ENCODE data around the gene SLC2A9.
A peak's percentile ranks its signal among the peaks of the same experiment; 100 is the strongest.

SLC2A9 gene

DNA sequence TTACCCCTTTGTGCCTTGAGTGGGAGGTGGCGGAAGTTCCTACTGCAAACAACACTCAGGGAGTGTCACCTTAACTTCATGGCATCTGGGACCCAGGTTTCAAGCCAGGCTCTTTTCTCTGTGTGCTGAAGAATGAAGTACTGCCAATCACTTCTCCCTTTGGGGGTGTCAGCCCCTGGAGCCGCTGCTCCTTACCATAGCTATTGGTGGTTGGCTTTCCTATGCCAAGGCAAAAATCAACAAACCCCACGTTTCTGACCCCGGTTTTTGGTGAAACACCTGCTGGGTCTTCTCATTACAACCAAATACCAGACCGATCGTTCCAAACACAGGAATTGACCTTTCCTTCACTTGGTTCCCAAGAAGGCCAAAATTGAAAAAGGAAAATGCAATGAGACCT lies 19.7 kb upstream of the SLC2A9 start:
- no peak for DNase-seq

DNA sequence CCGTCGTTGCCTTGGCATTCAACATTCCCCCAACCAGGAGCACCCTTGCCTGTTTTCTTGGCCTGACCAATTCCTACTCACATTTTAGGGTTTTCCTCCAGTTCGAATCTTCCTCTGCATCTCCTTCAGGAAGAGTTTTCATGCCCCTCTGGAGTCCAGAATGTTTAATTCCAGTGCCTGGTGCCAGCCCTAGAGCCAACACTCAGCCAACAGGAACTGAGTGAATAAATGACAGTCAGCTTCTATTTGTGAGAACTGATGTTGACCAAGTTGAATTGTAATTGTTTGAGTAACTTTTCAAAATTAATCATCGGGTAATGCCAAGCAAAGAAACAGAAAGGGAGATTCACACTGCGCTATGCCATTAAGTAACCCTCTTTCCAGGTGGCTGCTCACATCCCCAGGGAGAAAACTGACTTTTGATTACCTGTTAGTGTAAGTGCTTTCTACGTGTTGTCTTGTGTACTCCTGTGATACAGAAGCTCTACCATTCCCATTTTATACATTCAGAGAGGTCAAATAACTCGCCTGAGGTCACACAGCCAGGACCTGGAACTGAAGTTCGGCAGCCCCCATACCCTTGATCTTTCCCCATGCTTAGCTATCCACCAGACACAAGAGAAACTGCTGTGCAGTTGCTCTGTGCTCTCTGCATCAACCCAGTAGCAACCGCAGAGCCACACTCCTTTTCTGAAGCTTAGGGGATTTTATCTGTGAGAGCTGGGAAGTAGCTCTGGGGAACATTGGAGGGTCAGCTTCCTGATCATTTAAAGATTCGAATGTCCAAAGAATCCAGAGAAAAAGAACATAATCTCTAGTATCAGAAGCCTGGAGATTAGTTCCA lies 19.0 kb upstream of the SLC2A9 start:
- no peak for DNase-seq

DNA sequence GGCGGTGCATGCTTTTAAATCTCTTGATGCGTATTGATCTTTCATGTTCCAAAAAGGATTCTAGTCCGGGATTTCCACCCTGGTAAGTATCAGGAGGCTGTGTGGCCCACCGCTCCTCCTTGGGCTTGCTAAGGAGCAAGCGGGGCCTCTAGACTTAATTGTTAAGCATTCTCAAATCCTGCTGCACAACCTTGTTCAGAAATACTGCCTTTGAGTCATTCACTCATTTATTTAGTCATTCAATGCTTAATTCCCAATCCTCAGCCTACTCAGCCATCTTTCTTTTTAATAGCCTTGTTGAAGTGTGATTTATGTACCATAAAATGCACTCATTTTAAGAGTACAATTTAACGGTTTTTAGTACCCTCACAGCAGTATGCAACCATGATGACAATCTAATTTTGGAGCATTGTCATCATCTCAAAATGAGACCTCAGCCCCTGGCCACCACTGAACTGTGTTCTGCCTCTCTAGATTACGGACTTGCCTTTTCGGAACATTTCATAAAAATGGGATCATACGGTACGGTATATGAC lies 15.6 kb upstream of the SLC2A9 start:
- no peak for DNase-seq

DNA sequence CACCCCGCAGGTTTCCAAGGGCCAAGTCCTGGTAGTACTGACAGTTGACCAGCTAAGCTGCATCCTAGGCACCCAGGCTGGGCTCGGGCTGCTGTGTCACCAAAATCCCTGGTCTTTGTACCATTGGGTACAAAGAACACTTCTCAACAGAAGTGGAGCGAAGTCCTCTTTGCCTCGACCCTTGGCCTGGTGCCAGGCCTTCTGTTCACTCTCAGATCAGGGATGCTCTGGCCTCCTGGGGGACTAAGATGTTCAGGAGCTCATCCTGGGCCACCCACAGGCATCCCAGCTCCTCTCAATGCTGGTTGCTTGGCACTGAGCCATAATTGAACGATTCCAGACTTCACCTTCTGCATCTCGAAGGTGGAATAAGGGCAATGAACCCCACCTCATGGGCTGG lies 13.8 kb upstream of the SLC2A9 start:
- DNase-seq: no peak

DNA sequence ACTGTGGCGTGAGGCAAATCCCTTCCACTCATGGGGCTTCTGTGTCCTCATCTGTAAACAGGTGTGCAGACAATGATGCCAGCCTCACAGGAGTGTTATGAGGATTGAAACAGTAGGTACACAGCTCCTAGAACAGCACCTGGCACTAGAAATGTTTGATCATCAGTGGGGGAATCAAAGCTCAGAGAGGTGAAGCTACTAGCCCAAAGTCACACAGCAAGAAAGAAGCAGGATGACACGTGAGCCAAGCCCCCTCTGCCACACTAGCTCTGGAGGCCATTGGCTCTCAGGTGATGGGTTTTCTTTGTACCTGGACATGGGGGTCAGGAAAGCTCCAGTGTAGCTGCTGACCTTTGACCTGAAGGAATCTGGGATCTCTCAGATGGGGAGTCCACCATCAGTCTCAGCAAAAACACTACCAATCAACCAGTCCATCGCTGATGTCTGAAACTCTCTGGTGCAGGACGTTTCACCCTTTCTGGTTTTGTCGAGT lies 13.4 kb upstream of the SLC2A9 start:
- no peak for DNase-seq

DNA sequence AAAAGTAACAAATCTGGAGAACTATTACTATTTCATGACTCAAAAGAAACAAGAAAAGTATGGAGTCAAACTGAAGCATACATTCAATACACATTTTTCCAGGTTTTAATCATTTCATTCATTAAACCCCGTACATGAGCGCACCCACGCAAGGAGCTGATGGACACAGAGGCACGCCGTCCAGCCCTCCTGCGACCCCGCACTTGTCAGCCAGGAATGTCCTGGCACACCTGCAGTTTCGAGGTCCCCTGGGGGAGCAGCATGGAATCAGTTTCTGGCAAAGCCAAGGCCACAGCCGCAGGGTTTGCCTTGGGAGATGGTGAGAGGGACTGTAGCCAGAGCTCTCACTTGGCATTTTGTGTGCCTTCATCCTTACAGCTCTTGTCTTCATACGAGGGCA lies 12.8 kb upstream of the SLC2A9 start:
- no peak for DNase-seq

DNA sequence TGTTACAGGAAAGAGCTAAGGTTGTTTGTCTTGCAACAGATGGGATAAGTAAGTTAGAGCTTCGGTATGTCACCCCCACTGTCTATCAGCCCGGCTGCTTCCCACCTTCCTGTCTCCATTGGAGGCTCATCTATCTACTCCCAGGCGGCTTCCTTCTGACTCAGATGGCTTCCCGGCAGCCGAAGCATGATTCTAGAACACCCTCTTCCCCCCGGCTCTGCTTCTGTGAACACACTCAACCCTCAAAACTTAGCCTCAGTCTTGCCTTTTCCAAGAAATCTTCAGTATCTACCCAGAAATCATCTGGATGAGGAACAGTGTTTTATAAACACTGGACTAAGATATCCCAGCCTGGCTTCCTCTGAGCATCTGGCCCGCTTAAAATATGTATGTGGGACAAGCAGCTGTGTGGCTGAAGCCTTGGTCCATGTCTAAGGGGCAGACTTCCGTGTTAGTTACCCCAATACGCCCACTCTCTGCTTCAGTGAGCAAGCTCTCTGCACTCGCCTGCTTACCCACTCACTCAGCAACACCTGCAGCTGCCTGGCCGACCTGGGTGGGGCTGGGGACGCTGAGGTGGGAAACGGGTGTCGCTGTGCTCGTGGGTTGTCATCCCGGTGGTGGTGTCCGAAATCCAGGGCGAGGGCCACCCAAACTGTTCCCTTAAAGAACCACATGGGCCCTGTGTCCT lies 12.0 kb upstream of the SLC2A9 start:
- DNase-seq: peak; percentile 58

DNA sequence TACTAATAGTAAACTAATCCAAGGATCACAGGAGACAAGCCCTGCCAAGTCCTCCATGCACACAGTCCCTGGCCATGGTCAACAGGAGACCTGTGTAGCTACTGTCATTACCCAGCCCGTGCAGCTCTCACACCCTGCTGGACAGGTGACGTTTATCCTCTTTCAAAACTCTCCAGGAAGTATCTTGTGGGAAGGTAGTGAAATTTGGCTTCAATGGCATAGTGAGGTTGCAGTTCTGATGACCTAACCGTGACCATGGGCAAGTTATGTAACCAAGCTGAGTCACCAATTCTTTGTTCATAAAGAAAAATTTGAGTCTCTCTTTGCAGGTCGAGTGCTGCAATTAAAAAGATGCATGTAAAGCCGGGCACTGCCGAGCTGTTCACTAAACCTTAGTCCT lies 11.3 kb upstream of the SLC2A9 start:
- peak; percentile 60 for DNase-seq

DNA sequence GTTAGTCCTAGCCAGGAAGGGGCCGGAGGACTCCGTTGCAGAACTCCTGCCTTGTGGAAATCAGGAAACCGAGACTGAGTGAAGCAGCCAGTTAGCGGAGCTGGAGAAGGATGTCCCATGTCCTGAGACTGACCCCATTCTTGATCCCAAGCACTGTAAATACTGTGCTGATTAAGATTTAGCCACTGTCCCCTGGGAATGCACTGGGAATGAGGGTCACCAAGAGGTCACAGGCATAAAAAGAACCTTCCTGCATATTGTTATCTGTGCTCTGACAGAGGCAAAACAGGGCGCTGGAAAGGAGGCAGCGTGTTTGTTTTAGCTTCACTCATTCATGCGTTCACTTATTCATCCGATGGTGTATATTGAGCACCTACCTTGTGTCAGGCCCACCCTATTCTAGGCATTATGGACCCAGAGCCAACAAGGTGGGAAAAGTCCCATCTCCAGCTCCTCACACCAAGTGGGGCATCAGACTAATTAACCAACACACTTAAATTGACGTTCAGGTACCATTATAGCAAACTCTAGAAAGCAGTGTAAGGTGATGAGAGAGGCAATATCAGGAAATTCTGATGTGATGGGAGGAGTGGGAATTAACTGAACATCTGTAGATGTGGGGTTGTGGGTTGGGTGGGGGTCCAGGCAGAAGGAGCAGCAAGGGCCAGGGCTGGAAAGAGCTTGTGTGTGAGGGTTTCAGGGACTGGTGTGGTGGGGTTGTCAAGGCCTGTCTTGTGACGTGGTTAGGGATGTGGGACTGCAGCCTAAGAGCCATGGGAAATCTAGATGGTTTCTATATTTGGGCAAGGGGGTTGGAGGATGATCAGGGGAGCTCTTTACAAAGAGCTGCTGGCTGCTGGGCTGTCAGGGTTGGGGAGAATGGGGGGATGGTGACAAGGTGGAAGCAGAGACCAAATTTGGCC lies 10.6 kb upstream of the SLC2A9 start:
- no peak for DNase-seq

DNA sequence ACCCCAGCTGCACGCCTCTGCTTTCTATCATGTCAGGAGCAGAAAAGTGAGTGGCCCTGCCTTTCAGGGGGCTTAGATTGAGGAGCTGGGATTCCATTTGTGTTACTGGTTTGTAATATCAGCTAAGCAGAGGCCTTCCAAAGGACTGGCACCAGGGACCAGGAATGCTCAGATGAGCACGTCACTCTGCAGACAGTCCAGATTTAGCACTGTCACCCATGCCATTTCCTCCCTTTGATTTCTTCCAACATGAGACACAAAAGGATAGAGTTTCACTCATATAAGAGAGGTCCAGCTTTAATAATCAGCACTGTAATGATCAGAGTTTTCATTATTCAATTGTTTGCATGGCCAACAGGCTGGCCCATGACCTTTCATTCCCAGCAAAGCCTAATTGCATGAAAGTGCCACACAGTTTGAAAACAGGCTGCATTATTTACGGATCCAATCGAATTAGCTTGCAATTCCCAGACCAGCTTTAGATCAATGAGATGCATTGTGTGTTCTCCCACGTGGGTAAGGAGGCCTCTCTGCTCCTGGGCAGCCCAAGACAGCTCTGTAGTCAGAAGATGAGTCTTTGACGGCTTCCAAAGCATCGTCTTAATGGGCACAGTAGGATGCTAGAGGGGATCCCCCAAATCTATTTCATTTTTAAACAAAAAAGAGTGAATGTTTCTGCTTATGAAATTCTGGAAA lies 9.8 kb upstream of the SLC2A9 start:
- no peak for DNase-seq

DNA sequence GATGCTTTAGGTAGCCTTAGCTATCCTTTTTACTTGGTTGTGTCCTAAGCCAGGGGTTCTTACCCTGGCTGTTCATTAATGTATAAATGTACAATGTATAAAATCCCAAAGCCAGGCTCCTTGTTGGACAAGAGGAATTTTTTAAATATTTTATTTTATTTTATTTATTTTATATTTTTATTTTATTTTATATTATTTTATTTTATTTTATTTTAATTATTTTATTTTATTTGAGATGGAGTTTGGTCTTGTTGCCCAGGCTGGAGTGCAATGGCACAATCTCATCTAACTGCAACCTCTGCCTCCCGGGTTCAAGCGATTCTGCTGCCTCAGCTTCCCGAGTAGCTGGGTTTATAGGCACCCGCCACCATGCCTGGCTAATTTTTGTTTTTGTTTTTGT lies 8.1 kb upstream of the SLC2A9 start:
- no peak for DNase-seq

DNA sequence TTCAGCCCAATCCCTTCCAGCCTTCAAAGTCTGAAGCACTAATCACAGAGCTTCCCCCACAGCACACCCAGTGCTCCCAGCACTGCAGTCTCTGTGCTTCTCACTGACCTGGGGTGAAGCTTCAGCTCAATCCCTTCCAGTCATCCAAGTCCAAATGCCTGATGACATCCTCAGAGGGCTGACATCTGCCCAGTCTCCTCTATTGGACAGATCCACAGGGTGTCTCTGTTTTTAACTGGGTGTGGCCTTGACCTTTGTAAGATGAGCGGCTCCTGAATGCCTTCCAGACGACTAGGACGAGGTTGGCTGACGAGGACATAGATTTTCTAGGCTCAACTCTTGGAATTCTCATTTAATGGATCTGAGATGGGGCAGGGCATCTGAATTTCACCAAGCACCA lies 7.6 kb upstream of the SLC2A9 start:
- DNase-seq: no peak

DNA sequence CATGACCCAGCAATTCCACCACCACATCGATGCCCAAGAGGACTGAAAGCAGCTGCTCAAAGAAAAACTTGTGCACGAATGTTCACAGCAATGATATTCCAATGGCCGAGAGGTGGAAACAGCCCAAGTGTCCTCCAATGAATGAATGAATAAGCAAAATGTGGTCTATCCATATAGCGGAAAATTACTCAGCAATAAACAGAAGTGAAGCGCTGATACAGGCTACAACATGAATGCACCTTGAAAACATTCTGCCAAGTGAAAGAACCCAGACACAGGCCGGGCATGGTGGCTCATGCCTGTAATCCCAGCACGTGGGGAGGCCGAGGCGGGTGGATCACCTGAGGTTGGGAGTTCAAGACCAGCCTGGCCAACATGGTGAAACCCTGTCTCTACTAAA lies 5.2 kb upstream of the SLC2A9 start:
- no peak for DNase-seq

DNA sequence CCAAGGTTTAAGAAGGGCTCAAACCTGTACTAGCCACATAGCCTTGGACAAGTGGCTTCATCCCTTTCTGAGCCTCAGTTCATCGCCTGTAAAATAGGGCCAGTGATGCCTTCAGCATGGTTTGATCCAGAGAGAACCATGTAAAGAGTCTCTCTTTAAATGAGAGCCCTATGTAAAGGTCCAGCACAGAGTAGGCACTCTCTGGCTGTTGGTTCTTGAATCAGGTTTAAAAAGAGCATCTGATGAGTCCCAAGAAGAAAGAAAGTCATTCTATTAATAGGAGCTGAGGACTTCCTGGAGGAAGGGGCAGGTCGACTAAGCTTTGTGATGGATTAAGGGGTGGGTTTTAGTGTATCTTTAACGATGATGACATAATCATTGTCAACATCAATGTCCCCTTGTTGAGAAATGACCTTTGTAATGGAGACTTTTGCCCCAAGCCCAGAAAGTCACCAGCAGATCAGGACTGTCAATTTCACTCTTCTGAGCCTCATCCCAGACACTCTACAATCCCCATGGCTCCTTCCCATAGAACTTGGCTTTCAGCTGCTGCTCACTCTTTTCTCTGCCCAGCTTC lies 4.0 kb upstream of the SLC2A9 start:
- DNase-seq: no peak

DNA sequence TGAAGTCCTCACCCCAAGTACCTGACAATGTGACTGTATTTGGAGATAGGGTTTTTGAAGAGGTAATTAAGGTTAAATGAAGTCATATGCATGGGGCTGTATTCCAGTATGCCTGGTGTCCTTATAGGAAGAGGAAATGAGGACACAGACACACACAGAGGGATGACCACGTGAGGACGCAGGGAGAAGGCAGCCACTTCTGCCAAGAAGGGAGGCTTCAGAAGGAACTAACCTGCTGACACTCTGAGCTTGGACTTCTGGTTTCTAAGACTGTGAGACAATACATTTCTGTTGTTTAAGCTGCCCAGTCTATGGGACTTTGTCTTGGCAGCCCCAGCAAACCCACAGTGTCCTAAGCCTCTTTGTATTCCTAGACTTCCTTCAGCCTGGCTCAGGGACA lies 3.0 kb upstream of the SLC2A9 start:
- DNase-seq: no peak

DNA sequence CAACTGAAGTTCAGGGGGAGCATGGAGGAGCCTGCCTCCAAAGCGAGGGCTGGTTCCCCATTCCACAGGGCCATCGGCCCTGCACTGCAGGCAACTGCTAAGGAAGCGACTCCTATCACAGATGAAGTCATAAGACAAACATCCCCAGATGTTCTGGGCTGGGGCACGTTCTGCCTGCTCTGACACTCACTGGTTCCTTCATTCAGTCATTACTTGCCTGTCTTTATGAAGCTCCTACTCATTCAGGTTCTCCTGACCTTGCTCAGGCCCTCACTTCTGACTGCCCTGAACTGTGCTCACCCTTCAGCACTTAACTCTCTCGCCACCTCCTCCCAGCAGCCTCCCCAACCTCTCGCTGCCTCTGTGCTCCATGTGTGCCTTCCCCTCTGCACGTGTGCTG lies 2.5 kb upstream of the SLC2A9 start:
- no peak for DNase-seq

DNA sequence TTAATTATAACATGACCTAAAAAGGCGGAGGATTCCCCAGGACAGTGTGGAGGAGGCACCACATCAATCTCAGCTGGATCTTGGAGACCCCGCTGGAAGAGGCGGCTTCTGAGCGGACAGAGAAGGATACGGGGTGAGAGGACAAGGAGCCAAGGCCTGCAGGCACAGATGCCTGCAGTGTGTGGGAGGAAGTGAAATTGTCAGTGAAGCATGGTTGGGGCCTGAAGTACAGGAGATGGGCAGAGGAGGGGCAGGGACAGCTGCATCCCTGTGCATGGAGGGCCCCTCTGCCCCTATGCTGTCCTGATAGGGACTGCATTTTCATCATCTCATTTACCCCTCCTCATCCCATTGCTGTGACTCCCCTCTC lies 1.7 kb upstream of the SLC2A9 start:
- no peak for DNase-seq

DNA sequence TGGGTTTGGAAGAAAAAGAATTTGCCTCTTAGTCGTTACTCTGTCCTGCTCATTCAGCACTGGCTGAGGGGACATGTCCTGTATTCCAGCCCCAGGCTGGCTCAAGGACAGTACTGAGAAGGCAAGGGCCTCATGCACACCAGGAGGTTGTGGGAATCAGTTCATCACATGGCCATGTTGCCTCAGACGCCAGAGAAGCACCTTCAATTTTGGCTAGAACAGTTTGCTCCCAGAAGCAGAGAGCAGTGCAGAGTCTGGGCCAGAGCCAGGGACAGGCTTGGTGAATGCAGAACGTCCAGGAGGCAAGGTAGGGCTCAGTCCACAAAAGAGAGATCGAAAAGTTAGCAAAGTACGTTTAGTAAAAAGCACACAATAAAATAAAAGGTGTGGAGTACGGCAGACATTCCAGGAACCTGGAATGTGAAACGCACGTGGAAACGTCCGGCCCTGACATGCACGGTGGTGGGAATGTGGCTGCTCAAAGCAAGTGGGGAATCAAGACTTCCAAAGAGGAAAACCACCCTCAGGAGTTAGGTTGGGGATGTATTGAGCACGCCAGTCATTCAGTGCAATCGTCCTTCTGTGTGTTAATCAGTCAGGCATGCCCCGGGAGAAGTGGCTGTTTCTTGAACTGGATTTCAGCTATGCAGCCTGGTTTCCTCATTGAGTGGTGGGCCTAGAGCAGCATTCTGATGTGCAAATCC lies 1.2 kb upstream of the SLC2A9 start:
- no peak for DNase-seq

DNA sequence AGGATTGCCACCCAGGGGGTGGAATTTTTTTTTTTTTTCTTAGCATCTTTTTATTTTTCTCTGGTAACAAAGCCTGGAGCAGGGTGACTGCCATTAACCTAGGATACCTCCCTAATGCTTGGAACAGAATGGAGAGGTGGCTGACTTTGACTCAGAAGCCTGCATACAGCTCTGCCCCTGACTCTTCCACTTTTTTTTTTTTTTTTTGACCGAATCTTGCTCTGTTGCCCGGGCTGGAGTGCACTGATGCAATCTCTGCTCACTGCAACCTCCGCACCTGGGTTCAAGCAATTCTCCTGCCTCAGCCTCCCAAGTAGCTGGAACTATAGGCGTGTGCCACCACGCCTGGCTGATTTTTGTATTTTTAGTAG lies 341 bp upstream of the SLC2A9 start:
- DNase-seq: no peak

DNA sequence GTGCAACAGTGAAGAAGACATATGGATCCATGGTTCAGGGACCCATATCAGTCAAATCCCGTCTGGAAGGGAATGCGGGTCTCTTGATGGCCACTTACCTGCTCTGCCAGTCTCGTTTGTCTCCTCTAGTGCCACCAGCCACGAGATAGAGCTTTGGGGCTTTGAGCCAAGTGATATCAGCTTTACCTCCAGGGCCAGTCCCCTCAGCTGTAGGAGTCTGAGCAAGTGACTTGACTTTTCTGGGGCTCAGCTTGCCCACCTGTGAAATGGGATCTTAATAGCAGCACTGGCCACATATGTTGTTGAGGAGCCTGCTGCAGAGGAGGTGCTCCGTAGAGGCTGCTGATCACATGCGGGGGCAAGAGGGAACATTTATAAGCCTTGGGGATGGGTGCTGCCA lies 1.2 kb downstream of the SLC2A9 start:
- no peak for DNase-seq

DNA sequence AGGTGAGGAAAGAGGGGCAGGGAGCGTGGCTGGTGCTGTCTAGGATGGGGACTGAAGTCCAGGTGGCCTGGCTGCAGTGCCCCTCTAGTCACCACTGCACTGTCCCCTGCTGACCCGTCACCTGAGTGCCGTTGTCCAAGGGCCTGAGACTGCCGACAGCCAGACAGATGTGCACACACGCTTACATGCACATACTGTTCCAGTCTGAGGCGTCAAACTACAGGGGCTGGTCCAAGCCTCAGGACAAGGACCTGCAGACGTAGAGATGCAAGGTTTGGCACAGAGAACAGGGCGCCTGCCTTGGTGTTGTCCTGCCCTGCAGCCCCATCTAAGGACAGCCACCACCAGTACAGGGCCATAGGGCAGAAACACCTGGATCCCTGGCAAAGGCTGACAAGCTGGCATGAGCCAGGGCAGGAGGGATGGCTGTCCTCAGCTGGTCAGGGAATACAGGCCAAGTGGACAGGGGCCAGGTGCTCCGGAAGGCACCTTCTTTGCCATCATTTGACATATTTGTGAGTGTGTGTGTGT lies 1.7 kb downstream of the SLC2A9 start:
- DNase-seq: peak; percentile 25

Measured in hematopoietic multipotent progenitor cell treated with erythropoietin and hydrocortisone succinate and interleukin-3 and kit ligand, for 4 days (in vitro differentiated cells).